Right renal cortex interstitium (tissue), 3 donors: ENCODE data around the gene SPINK1. TPM values are rescaled to one million over a fixed set of nuclear protein-coding genes. Genes with fewer than 3 reads are reported as not detected.
"Not testable (repeated sequence)": the region's sequence is repeated elsewhere in the genome, so short reads cannot be mapped to it uniquely, and the experiment has no call there.

Experiments
- DNase-seq, 3 donors: peaks; one replicate each; pipeline ENCODE4 v3.0.0-alpha.2; 2013; ENCODE audit warnings: low read depth in 3 of 3, low spot score in 2 of 3
- polyA plus RNA-seq, 3 donors: library from polyadenylated mRNA; unstranded; fragments of 120-200 nt; gene quantifications; one replicate each; pipeline ENCODE4 v1.2.1, GENCODE V29; 2013; ENCODE audit not compliant: insufficient read length in 3 of 3

Gene SPINK1
- polyA plus RNA-seq, 3 donors = 2.4 to 61.4 (median 36.1) TPM

- DNase-seq = no peak
These were observed 21.4 kb downstream of the SPINK1 start for GRCh38 chr5:147809830-147810666.

GRCh38 chr5:147805030-147805454 lies 26.4 kb downstream of the SPINK1 start:
- DNase-seq = no peak

- DNase-seq = no peak
These were observed 27.1 kb downstream of the SPINK1 start for GRCh38 chr5:147804334-147804733.

- no peak for DNase-seq
These were observed 27.5 kb downstream of the SPINK1 start for GRCh38 chr5:147803926-147804325.

GRCh38 chr5:147803161-147803560 lies 28.3 kb downstream of the SPINK1 start:
- not testable (repeated sequence) for DNase-seq

GRCh38 chr5:147801461-147801860 lies 30.0 kb downstream of the SPINK1 start:
- DNase-seq = no peak

- no peak for DNase-seq
These were observed 31.0 kb downstream of the SPINK1 start for GRCh38 chr5:147800491-147800890.

- no peak for DNase-seq
These were observed 34.7 kb downstream of the SPINK1 start for GRCh38 chr5:147796556-147797308.

- no peak for DNase-seq
These were observed 40.3 kb downstream of the SPINK1 start for GRCh38 chr5:147791181-147791580.

- DNase-seq = no peak
These were observed 41.7 kb downstream of the SPINK1 start for GRCh38 chr5:147789820-147790219.

GRCh38 chr5:147788023-147788422 lies 43.4 kb downstream of the SPINK1 start:
- no peak for DNase-seq

- no peak for DNase-seq
These were observed 45.3 kb downstream of the SPINK1 start for GRCh38 chr5:147786142-147786541.

- no peak for DNase-seq
These were observed 47.1 kb downstream of the SPINK1 start for GRCh38 chr5:147784146-147784987.

GRCh38 chr5:147782110-147783028 lies 49.1 kb downstream of the SPINK1 start, which contains the start of gene JAKMIP2:
Gene JAKMIP2, minus strand, starts transcription at chr5:147782728. Its CDS starts 110,922 bp downstream, at chr5:147671806.
- peak; percentile 38 to 81 (median 63) for DNase-seq

GRCh38 chr5:147780924-147781573 lies 50.4 kb downstream of the SPINK1 start:
- no peak for DNase-seq

- no peak for DNase-seq
These were observed 51.8 kb downstream of the SPINK1 start for GRCh38 chr5:147779694-147780093.

- DNase-seq = no peak
These were observed 54.5 kb downstream of the SPINK1 start for GRCh38 chr5:147776989-147777388.
